ENCODE measurements around the gene ADNP.
"Not testable (repeated sequence)": the region's sequence is repeated elsewhere in the genome, so short reads cannot be mapped to it uniquely, and the experiment has no call there.

ADNP gene

DNA sequence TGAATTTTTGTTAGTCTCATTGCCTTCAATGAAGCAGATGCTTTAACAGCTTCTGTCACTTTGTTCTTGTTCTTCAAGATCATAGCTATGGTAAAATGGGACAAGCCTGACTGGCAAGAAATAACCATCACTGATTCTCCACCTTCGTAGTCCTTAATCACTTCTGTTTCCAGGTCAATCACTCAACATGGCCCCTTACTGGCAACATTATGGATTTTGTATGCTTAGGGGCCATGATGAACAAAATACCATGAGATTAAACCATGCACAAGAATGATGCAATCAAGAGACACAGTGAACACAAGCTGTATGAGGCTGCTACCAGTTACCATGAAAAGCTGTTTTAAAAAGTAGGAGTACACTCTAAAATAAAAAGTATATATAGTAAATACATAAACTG lies 32.8 kb downstream of the ADNP start:
- DNase-seq, result no peak

DNA sequence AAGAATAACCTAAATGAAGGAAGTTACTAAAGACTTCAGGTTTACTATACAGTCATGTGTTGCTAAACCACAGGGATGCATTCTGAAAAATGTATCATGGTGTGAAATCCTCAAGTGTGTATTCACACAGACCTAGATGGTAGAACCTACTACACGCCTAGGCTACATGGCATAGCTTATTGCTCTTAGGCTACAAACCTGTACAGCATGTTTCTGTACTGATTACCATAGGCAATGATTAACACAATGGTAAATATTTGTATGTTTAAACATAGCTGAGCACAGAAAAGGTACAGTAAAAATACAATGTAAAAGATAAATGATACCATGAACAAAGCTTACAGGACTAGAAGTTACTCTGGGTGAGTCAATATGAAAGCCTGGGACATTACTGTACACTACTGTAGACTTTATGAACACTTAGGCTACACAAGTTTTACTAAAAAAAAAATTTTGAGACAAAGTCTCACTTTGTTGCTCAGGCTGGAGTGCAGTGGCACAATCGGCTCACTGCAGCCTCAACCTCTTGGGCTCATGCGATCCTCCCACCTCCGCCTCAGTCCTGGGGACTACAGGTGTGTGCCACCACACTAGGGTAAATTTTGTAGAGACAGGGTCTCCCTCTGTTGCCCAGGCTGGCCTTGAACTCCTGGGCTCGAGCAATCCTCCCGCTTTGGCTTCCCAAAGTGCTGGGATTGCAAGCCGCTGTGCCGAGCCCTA lies 36.0 kb downstream of the ADNP start:
- DNase-seq, result no peak

DNA sequence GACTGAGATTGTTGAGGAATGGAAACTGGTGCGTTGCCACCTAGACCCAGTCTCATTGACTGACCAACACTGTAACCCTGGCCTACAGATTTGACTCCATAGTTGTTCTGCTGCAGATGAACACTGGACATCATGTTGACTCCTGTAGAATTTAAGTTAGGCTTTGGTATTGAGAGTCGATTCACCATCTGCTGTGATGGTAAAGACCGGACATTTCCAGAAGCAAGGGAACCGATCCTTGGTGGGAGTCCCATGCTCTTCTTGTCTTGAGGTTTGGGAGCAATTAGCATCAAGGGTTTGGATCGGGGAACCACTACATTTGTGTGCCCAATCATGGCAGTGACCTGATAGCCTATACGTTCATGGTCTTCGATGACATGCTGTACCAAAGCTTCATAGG lies 37.6 kb downstream of the ADNP start:
- no peak for DNase-seq

DNA sequence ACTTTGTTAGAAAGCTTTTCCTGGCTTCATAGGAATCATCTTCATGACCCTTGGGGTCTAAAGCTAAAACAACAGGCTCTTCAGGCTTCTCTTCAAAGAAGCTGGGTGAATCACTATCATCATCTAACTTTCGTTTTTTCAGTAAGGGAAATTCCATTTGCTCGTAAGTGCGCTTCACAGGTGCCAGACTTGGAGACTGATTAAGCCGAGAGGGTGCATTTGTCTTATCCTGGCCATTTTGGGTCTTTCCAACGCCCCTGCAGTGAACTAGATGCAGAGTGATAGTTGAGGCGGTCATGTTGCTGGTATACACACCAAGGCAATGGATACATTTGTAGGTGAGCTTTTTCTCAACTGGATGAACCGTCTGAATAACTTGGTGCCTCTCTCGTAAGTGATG lies 38.8 kb downstream of the ADNP start:
- no peak for DNase-seq

DNA sequence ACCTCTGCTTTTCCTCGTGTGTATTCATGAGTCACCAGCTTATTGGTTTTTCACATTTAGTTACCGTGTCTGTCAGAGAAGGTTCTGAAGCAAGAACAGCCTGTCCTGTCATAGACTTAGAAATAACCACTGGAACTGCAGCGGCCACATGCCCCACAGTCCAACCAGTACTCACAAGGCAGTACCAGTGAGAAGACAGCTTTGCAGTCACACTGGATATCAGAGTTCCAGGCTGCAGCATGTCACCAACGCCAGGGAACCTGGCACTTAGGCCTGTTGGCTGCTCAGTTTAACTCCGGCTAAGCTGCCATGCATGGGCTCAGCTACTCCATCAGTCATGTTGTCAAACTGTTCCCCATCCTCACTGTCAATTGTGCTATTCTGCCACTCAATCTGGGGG lies 40.1 kb downstream of the ADNP start:
- no peak for DNase-seq

DNA sequence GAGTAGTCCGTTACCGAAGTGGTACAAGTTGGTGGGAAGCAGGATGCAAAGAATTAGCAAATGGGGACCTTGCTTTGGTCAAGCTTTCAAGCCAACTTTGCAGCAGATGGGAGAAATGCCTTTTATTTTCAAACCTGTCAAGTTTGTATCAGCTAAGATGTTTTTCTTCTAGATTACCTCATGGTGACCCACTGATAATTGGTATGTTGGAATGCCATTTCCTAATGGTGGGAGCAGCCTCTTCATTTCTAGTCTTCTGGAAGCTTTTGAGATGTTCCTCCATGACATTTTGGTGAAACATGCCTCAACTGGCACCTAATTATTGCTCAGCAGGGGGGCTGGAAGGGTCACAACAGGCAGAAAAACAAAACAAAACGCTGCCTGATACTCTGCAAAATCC lies 43.7 kb downstream of the ADNP start:
- no peak for DNase-seq

DNA sequence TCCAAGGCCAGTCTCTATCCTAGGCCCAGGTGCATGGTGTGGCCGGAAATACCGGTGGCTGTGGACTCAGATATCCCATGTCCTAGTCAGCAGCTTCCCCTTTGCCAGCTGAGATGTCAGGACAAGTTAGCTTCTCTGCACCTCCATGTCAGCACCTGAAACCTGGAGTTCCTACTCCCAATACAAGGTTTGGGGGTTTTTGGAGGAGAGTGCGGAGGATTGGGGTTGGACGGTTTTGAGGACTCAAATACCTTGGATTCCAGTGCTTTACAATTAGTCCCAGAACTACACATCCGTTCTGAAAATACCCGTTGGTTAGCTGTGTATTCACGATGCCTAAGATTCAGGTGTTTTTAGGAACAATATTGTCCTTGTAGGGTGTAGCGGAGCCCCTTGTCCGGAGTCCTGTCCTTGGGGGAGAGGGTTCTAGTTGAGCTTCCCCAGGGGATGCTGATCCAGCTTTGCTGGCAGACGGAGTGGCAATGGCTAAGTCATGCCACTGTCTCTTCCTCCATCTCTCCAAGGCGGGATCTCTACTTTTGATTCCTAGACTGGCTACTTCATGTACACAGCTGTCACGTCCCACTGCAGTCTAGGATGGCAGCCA lies 45.0 kb downstream of the ADNP start:
- DNase-seq, result no peak

DNA sequence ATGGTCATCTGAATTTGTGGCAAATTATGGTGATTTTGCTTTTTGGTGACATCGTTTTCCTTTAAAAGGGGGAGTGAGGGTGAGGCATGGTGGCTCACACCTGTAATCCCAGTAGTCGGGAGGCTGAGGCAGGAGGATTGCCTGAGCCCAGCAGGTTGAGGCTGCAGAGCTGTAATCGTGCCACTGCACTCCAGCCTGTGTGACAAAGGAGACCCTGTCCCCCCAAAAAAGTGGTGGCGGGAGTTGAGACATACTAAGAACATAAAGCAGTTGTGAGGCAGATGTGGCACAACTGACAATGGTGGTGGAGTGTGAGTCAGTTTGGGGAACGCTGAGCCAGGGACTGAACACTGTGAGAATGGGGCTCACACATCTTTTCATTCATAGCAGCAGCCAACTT lies 45.5 kb downstream of the ADNP start:
- DNase-seq, result no peak

DNA sequence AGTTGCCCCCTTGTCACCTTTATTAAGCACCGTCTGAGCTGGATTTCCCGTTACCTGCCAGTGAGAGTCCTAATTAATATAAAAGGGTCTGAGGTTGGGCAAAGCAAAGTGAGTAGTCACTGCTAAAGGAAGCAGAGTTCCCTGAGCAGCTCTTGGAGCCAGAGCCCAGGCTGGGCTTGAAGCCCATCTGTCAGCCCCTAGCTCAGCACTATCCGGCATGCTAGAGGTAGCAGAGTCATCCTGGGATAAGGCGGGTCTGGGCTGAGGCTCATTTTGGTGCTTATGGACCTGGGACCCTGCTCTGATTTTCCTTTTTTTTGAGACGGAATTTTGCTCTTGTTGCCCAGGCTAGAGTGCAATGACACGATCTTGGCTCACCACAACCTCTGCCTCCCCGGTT lies 46.2 kb downstream of the ADNP start:
- no peak for DNase-seq

DNA sequence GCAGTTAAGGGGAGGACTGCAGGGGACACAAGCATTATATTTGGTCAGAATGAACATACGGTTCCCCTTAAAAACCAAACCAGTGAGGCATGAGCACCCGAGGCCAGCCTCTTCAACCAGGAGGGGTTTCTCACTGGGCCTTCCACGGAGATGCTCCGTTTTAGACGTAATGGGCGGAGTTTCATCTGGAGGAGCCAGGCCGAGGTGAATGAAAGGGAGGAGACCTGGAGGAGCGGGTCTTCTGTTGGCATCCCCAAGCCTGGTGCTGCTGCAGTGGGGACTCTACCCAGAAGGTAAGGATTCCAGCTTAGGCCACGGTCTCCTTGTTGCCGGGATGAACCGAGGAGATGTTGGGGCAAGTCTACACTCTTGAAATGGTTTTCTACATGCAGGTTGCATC lies 47.4 kb downstream of the ADNP start:
- no peak for DNase-seq

DNA sequence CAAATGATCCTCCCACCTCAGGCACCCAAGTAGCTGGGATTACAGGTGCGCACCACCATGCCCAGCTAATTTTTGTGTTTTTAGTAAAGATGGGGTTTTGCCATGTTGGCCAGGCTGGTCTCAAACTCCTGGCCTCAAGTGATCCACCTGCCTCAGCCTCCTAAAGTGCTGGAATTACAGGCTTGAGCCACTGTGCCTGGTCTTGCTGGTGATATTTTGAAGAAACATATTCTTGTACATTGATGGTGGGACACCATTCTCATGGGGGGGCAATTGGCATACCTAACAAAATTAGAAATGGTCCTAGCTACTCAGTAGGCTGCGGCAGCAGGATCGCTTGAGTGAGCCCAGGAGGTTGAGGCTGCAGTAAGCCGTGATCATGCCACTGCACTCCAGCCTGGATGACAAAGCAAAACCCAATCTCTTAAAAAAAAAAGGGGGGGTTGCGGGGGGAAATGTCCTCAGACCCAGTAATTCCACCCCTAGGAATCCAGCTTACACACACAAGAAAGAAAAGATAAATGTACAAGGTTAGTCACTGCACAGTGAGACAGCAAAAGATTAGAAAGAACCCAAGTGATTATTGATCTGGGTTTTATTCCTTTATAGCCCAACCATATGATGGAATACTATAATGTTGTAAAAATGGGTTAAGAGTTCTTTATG lies 49.3 kb downstream of the ADNP start:
- not testable (repeated sequence) for DNase-seq

DNA sequence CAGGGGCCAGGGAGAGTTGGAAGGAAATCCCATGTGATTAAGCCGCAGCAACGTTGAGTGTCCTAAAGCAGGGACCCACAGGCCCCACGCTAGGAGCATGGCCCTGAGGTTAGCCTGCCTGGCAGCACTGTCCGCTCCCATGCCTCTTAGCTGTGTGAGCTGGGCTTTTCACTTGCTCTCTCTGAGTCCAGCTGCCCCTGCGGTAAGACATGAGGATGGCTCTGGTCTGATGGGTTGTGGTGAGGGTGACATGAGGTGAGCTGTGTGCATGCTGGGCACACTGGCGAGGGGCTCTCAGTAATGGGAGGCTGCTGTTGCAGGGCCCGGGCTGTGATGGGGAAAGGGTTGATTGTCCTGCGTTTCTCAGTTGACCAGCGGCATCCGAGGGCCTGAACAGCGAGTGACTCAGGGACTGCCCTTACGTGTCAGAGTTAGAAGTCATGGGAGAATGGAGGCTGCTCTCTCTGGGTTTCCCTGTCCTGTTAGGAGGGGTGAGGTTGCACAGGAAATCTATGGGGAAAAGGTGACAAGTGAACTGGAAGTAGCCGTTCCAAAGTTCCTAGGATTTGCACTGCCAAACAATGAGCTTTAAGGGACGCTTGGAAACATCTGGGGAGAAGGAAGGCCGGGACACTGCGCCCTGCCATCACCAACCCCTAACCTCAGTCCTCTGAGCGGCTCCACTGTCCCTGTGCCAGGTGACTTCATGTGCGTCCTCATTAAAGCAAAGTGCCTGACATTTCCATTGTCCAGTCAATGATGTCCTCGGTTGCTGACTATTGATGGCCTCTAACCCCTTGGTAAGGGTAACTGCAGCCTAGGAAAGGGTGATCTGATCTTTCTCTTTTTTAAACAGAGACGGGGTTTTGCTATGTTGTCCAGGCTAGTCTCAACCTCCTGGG lies 51.3 kb downstream of the ADNP start:
- no peak for DNase-seq

DNA sequence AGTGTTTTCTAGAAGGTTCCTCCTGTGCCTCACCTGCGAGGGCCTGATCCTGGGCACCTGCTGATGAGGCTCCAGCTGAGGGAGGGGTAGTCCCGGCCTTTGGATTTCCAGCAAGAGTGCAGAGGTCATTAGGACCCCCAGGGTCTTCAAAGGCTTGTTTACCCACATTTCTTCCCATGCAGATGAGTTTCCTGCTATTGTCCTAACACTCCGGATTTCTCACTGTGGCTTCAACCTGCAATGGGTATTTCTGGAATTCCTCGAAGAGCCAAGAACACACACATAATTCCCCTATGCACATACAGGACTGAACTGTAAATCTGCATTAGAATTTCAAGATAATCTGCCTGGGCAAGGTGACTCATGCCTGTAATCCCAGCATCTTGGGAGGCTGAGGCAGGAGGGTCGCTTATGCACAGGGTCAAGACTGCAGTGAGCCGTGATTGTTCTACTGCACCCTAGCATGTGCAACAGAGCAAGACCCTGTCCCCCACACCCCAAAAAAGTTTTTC lies 53.9 kb downstream of the ADNP start:
- DNase-seq, result no peak

DNA sequence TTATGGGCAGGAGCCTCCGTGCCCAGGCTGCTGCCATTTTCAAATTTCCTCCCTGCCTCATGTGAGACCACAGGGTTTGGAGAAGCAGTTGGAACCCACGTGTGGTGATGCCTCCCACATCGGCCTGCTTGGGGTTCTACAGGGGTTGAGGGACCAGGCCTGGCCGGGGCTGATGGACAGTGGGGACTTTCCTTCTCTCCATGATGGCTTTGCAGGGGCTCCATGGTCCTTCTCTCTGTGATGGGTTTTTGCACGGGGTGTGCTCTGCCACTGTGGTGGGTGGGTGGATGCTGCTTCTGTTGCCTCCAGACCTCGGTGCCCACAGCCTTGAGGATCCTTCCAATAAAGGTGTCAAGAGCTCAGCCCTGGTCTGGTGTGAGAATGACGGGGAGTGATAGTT lies 54.4 kb downstream of the ADNP start:
- DNase-seq, result no peak

DNA sequence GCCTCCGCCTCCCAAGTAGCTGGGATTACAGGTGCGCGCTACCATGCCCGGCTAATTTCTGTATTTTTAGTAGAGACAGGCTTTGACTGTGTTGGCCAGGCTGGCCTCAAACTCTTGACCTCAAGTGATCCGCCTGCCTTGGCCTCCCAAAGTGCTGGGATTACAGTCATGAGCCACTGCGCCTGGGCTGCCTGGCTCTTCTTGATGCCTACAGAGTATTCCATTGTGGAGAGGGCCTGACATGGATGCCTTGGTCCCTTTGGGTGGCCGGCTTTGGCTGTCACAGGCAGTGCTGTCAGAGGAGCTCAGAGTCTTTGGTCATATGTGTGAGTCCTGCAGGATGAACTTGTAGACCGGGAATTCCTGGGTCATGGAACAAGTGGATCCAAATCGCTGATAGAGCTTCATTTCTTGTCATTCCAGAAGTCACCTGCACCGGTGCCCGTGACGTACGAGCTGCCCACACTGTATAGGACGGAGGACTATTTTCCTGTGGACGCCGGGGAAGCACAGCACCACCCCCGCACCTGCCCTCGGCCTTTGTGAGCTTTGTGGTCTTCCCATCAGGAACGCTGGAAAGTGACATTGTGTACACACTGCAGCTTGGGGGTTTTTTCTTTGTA lies 55.1 kb downstream of the ADNP start:
- DNase-seq, result no peak

DNA sequence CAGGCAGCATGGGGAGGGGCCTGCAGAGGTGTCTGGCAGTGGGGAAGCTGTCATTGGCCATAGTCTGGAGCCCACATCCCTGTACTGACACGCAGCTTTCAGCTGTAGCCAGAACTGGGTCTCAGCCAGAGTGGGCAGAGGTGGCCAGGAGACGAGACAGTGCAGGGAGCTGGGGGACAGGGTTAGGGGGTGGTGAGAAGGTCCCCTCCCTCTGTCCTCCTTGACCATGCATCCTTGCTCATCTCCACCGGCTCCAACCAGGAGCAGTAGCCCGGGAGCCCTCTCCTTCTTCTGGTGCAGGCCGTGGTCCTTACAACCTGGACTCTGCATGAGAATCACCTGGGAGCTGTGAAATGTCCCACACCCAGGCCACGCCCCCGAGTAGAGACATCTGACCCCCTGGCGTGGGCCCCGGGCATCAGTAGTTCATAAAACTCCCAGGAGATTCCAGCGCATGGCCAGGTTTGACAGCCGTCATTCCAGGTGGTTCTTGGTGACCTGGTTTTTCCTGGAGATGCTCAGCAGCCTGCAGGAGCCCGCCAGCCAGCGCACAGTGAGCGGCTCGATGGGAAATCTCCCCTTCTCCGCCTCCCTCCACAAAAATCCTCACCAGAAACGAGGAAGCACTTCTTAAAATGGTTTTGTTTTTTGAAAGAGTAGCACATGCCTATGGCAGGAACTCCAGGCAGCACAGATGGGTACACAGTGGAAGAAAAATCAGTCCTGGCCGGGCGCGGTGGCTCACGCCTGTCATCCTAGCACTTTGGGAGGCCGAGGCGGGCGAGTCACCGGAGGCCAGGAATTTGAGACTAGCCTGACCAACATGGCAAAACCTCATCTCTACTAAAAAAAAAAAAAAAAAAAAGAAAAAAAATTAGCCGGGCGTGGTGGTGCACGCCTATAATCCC lies 56.2 kb downstream of the ADNP start:
- DNase-seq, result no peak

DNA sequence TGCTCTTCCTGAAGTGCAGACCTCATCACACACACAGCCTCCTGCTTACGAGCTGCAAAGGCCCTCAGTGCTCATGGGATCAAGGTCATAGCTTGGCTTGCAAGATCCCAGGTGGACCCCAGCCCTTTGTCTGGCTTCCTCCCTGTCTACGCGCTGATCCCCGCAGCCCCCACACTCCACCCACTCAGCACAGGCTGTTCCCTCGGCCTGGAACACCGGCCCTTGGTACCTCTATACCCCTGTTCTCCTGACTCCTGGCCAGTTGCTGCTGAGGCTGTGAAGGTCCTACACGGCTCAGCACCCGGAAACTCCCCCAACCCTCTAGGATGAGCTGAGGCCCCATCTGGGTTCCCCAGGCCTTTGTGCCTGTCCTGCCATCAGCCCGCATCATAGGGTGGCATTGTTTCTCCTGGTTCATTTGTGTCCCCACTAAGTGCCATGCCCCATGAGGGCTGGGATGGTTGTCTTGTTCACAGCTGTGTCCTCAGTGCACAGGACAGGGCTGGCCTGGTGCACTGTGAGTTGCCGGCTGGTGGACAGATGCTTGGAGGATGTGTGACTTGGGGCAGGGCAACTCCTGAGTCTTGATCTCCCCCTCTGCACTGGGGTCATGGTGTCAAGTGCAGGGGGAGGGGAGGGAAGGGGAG lies 57.0 kb downstream of the ADNP start:
- DNase-seq, result no peak

DNA sequence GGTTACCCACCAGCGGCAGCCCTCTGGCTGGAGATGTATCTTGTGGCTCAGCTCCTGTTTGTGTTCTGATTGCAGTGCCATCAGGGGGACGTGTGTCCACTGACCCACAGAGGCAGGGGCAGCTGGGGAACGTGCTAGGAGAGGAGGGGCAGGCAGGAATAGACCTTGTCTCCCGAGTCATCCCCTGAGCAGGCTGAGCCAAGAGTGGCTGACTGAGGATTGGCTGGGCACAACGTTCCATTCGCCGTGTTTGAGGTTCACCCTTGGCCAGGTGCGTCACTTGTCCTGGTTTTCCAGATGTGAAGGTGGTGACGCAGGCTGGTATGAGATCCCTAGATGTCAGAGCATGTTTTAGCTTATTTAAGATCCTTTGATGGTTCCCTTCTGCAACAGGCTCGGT lies 57.7 kb downstream of the ADNP start:
- no peak for DNase-seq

DNA sequence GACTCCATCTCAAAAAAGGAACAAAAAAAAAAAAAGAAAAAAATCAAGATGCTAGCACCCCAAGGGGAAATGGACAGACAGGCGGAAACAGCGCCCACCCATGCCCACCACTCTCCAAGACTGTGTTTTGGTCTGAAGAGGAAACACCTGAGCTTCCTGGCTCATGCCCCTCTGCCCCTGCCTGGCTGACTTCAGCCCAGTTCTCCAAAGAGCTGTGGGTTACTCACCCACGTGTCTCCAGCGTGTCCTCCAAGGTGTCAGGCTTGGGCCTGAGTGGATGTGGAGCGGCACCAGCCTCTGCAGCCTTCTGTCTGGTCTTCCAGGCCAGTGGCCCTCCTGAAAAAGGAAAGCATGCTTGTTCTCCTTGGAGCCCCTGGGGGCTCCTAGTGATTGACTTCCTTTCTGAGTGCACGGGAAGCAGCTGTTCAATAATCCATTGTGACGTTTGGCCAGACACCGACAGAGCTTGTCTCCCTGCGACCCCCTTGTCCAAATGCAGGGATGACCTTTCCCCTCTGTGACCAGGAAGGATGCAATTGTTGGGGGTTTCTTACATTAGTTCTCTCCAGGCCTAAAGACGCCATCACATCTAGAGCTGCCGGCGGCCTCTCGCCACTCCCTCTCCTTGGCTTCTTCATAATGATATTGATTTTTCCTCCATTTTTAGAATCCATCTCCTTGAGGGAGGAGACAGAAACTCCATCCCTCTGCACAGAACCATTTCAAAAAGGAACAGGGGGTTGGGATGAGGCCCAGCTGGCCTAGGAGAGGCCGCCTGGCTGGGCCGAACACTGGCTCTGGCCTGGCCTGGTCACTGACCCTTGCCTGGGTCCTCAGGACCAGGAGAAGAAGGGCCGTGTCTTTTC lies 58.4 kb downstream of the ADNP start:
- DNase-seq, result no peak

DNA sequence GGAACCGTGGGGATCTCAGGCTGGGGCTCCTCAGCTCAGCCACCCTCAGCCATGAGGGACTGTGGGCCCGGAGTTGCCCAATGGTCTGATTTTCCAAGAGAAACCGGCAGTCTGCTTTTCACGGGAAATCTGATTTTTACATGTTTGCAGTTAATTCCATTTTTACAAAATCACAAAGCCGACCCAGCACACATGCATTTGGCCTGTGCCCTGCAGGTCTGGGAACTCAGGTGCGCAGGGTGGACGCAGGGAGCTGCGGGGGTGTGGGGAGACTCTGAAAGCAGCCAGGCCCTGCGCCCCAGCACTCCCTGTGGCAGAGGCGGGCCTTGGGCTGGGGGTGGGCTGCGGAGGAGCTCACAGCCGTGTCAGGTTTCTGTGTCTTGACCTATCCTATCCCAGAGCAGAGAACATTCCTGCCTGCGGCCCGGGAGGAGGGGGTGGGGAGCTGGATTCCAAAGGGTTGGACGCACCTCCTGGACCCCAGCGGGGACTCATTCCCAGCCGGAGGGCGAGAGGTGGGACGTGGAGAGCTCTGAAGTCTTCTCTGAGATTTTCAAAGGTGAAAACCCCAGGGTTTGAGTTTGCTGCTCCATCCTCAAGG lies 60.6 kb downstream of the ADNP start:
- no peak for DNase-seq

All from DMS153 (cell line).